DMS 273 (cell line): ENCODE measurements around the gene KRTAP5-7.
"Not testable (repeated sequence)": the region's sequence is repeated elsewhere in the genome, so short reads cannot be mapped to it uniquely, and the experiment has no call there.

Source experiments
- DNase-seq: peaks from one replicate; lab custom pipeline; 2025; ENCODE audit not compliant: unreplicated experiment; lab: John Stamatoyannopoulos, UW

Gene KRTAP5-7

DNA sequence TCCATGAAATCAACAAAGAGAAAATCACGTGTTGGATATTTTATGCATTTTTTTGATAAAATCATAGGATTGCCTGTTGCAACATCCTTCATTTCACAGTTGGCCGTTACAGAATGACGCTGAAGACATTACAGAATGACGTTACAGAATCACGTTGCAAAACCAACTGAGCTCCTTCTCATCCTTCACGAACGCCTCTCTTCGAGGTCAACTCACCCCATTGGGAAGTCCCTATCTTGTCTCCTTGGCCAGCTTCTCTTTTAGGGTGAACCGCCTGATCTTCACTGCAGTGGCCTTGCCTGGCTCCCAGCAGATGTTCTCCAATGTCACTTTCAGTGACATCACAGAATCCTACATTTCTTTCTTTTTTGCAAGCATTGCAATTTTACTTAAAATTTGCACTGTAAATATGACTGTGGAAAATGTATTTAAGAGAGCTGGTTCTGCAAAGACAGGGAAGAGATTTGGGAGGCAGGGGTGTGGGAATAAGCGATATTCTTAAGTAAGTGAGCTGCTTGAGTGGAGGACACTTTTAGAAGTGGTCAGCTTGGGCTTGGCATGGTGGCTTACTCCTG is 5.1 kb downstream of the KRTAP5-7 start:
- DNase-seq: no peak

DNA sequence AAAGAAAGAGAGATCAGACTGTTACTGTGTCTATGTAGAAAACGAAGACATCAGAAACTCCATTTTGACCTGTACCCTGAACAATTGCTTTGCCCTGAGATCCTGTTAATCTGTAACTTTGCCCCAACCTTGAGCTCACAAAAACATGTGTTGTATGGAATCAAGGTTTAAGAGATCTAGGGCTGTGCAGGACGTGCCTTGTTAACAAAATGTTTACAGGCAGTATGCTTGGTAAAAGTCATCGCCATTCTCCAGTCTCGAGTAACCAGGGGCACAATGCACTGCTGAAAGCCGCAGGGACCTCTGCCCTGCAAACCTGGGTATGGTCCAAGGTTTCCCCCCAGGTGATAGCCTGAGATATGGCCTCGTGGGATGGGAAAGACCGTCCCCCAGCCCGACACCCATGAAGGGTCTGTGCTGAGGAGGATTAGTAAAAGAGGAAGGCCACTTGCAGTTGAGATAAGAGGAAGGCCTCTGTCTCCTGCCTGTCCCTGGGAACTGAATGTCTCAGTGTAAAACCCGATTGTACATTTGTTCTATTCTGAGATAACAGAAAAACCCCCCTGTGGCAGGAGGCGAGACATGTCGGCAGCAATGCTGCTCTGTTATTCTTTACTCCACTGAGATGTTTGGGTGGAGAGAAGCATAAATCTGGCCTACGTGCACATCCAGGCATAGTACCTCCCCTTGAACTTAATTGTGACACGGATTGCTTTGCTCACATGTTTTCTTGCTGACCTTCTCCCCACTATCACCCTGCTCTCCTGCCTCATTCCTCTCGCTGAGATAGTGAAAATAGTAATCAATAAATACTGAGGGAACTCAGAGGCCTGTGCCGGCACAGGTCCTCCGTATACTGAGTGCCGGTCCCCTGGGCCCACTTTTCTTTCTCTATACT is 7.9 kb downstream of the KRTAP5-7 start:
- DNase-seq: not testable (repeated sequence)

DNA sequence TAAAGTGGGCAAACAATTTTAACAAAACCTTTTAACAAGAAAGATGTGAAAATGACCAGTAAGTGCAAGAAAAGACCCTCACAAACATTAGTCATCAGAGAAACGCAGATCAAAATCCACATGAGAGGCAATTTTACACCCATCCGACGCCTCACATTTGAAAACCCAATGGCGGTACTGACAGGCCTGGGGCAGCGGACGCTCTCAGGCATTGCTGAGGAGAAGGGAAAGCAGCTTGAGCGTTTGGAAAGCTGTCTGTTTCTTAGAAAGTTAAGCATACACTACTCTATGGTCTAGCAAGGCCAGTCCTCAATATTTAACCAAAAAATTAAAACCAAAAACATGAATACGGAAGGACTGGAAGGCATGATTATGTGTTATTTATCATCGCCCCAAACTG is 8.8 kb downstream of the KRTAP5-7 start:
- no peak for DNase-seq

DNA sequence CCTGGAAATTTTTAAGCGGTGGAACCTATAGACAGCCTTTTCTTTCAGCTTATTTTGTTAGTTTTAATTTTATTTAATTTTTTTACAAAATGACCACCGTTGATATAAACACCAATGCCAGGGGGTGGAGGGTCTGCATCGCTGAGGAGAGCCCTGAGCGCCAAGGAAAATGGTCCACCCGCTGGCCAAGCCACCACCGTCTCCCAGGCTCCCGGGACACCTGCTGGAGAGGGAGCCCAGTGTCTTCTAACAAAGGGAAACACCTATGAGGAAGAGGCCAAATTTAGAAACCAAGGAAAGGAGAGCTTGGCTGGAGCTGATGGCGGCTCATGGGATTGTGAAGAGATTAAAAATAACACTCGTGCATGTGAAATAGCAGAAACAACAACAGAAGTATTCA is 10.5 kb downstream of the KRTAP5-7 start:
- no peak for DNase-seq

DNA sequence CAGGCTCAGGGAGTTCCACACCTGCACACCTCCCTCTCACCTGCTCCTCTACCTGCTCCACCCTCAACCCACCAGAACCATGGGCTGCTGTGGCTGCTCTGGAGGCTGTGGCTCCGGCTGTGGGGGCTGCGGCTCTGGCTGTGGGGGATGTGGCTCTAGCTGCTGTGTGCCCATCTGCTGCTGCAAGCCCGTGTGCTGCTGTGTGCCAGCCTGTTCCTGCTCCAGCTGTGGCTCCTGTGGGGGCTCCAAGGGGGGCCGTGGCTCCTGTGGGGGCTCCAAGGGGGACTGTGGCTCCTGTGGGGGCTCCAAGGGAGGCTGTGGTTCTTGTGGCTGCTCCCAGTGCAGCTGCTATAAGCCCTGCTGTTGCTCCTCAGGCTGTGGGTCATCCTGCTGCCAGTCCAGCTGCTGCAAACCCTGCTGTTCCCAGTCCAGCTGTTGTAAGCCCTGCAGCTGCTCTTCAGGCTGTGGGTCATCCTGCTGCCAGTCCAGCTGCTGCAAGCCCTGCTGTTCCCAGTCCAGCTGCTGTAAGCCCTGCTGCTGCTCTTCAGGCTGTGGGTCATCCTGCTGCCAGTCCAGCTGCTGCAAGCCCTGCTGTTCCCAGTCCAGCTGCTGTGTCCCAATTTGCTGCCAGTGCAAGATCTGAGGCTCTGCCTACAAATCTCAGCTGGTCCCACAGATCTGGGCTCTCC is 11.1 kb downstream of the KRTAP5-7 start, which contains the start of gene KRTAP5-8:
Gene KRTAP5-8, plus strand, starts transcription at position 49 of the 689 bp plus-strand sequence. Its CDS starts 31 bp downstream, at position 80.
- peak; percentile 15 for DNase-seq

DNA sequence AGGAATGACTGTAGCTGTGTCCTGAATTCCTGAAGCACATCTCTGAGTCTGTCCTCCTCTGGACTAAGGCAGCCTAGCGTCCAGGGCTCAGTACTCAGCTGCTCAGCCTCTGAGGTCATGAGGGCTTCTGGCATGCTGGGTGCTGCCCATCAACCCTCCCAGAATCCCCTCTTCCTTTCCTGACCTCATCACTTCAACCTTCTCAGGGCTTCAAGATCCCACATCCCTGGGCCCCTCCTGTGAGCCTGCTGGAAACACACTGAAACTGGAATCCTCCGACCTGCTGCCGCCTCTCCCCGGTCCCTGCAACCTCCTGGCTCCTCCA is 11.6 kb downstream of the KRTAP5-7 start:
- no peak for DNase-seq

DNA sequence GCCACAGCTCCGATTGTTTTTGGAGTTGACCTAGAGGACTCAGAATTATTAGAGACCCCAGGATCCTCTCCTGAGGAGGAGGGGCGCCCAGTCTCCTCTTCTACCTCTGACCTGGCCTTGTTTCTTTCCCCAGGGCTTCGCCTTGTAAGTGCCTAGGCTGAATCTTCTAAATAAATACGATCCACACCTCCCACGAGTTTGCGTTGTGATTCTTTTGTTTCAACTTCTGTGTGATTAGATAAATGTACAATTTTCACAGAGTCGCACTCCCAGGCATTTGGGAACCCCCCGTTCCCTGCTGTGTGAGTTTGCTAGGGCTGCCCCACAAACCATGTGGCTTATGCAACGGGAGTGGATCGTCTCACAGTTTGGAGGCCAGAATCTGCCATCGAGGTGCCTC is 11.9 kb downstream of the KRTAP5-7 start:
- no peak for DNase-seq

DNA sequence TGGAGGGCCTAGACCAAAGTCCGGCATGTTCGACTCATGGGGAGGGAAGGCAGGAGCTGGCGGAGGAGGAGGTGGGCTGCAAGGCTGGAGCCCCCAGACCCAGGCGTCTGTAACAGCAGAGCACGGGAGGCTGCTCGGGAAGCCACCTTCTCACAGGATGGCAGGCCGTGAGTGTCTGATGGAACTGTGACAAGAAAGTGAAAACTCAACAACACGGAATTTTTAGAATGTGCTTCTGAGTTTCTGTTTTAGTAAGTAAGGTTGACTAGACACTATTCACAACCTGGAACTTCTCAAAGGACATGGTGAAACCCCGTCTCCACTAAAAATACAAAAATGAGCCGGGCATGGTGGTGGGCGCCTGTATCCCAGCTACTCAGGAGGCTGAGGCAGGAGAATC is 12.9 kb downstream of the KRTAP5-7 start:
- not testable (repeated sequence) for DNase-seq

DNA sequence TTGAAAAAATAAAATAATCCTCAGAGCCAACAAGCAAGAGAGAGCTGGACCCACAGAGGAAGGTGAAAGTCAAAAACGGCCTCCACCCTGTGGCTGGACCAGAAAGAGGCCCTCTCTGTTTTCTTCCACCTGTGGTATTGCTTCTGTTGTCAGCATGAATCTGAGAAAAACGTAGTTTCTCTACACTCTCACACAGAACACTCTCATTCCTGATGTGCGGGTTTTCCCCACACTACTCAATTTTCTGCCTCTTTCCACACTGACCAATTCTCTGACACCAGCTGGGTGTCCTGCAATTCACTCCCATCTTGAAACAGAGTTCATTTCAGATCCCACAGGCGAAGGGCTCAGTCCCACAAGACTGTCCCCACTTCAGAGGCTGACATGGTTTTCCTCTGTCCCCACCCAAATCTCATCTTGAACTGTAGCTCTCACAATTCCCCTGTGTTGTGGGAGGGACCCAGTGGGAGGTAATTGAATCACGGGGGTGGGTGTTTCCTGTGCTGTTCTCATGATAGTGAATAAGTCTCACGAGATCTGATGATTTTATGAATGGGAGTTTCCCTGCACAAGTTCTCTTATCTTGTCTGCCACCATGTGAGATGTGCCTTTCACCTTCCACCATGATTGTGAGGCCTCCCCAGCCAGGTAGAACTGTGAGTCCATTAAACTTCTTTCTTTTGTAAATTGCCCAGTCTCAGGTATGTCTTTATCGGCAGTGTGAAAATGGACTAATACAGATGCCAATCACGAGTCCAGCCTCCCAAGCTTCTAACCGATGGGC is 13.6 kb downstream of the KRTAP5-7 start:
- not testable (repeated sequence) for DNase-seq

DNA sequence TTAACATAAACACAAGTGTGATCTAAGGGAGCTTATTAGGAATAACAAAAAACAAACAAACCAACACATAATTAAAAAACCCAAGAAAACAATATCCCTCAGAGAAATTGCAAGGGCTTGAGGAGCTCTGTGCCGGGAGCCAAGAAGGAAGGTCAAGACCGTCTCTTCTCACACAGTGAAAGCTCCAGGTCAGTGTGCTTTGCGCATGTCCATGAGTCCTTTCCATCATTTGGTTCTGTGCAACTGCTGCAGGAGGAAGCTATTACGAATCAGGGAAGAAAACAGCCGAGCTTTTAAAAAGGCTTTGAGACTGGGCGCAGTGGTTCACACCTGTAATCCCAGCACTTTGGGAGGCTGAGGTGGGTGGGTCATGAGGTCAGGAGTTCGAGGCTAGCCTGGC is 15.3 kb downstream of the KRTAP5-7 start:
- DNase-seq: no peak

DNA sequence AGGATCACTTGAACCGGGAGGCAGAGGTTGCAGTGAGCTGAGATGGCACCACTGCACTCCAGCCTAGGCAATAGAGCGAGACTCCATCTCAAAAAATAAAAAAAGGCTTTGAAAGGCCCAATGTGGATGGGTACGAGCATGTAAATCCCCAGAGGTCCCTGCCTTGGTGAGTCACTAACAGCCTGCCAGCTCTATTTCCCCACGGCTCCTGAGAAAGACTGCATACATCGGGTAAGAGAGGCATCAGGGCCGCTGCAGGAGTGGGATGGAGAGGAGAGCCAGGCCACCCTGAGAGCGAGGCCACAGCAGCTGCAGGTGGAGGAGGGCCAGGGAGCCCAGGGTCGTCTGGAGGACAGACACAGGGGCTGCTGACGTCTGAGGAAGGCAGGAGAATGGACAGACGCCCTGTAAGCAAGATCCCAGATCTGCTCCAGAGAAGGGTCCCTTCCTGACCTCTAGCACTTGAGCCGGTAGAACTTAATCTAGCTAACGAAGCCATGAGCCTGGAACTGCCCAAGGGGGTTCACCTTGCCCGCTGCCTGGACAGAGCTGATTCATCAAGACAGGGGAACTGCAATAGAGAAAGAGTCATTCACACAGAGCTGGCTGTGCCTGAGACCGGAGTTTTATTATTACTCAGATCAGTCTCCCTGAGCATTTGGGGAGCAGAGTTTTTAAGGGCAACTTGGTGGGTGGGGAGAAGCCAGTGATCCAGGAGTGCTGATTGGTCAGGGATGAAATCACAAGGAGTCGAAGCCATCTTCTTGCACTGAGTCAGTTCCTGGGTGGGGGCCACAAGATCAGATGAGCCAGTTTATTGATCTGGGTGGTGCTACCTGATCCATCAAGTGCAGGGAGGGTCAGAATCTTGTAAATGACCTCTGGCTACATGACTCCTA is 16.1 kb downstream of the KRTAP5-7 start:
- DNase-seq: no peak

DNA sequence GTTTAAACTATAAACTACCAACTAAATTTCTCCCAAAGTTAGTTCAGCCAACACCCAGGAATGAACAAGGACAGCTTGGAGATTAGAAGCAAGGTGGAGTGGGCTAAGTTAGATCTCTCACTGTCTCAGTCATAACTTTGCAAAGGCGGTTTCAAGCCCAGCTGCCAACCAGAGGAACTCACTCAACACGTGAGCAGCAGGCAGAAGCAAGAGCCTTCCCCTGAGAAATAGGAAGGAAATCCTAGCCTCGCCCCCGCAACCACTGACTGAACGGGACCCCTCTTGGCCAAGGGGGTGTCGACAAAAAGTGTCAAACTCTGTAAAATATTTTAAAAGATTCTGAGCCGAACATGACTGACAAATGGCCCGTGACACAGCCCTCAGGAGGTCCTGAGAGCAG is 16.8 kb downstream of the KRTAP5-7 start:
- DNase-seq: no peak

DNA sequence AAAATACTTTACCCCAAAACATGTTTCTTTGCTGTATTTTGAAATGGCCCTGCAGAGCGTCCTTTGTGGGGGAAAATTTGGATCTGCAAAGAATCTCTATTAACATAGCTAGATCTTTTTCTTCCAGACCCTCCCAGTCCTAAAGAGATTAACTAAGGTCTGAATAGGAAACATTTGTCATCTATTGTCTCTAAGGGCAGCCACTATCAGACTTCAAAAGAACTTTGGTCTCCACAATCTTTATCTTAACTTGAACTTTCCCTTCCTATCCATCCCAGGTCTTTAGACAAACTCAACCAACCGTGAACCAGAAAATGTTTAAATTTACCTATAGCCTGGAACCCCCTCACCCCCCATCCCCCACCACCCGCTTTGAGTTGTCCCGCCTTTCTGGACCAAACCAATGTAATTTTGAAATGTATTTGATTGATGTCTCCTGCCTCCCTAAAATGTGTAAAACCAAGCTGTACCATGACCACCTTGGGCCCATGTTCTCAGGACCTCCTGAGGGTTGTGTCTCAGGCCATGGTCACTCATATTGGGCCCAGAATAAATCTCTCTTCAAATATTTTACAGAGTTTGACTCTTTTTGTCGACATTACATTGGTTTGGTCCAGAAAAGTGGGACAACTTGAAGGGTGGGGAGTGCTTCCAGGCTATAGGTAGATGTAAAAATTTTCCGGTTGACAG is 17.6 kb downstream of the KRTAP5-7 start:
- DNase-seq: no peak

DNA sequence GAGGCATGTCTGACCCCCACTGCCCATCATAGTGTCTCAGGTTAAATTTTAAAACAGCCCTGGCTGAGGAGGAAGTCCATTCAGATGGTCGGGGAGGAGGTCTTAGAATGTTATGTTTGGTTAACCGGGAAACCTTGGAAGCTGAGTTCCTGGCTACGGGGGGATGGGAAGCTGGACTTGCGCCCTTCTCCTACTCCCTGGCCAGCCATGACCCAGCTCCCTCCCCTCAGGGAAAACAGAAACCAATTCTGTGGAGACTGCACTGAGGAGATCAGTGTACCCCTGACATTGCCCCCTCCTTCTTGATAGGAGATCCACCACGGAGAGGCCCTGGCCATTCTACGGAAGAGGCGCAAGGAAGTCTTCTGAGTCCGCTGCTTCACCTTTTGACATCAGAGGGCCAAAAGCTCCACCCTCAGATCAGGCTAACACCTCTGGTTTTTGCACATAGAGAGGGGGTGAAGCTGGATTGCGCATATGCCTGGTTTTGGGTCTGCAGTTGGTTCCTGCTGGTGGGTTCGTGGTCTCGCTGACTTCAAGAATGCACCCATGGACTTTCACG is 18.4 kb downstream of the KRTAP5-7 start:
- no peak for DNase-seq

DNA sequence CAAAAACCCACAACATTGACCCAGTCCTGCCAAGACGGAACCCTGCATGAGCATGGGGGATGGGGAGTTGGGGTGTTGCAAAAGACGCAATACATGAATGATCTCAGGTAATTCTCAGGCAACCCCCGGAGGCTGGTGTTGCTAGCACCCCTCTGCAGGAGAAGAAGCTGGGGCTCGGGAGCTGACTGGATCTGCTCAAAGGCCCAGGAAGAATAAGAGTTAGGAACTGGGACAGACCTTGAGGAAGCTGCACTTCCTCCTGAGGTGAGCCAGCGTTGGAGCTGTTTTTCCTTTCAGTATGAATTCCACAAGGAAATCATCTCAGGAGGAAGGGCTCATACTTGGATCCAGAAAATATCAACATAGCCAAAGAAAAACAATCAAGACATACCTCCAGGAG is 21.1 kb downstream of the KRTAP5-7 start, which contains the start of gene KRTAP5-9:
Gene KRTAP5-9, plus strand, starts transcription at position 301 of the 400 bp plus-strand sequence. CDS start 238 bp downstream, outside the sequence.
- DNase-seq: no peak

DNA sequence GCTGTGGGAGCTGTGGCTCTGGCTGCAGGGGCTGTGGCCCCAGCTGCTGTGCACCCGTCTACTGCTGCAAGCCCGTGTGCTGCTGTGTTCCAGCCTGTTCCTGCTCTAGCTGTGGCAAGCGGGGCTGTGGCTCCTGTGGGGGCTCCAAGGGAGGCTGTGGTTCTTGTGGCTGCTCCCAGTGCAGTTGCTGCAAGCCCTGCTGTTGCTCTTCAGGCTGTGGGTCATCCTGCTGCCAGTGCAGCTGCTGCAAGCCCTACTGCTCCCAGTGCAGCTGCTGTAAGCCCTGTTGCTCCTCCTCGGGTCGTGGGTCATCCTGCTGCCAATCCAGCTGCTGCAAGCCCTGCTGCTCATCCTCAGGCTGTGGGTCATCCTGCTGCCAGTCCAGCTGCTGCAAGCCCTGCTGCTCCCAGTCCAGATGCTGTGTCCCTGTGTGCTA is 21.7 kb downstream of the KRTAP5-7 start:
- DNase-seq: no peak

DNA sequence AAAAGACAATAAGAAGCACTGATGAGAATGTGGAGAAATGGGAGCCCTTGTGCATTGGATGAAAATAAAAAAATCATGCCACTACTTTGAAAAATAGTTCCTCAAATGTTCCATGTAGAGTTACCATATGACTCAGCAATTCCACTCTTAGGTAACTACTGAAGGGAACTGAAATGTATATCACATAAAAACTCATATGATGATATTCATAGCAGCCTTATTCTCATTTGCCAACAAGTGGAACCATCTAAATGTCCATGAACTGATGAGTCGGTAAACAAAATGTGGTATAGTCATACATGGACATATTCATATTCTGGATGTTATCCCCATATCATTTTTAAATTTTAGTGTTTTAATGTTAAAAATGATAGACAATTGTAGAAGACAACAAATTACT is 24.6 kb downstream of the KRTAP5-7 start:
- DNase-seq: no peak

DNA sequence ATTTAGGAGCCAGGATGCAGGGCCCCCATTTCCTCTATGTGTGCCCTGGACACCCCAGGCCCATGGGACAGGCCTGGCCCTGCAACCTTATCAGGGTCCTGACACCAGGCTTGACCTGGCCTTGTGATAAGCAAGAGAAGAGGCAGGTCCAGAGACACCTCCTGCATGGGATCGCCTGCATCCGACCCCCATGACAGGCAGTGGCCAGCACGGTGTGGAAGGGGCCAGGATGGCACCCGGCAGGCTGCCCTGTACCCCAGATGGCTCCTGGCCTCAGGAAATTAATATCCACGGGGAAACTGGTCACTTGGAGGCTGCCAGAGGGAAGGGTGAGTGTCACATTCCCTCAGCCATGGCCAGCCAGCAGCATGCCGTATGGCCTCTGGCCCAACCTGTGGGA is 27.9 kb downstream of the KRTAP5-7 start:
- no peak for DNase-seq

DNA sequence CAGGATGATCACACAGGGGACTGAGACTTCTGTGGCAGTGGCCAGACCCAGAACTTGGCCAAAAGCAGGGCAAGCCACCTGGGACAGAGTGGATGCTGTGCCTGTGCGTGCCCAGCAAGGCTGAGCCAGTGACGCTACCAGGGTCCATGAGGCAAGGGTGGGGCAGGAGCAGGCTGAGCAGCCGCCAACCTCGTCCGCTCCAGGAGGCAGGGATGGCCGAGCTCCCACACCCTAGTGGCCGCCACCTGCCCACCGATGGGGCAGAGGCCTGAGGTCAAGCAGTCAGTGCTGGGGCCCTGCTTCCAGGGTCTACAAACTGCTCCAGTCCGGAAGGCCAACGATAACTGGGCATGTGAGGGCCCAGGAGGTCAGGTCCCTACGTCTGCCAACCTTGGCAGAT is 28.4 kb downstream of the KRTAP5-7 start:
- no peak for DNase-seq
